DND-41 (cell line): ENCODE data around the gene LIME1.

Experiments
- ATAC-seq: fragments of 200-7000 bp; cut with Tn5 transposase; 3 replicates; pipeline ENCODE4 v1.9.1; 2021; ENCODE audit warnings: low read depth; ENCODE audit not compliant: insufficient read depth
- DNase-seq: peaks from one replicate; pipeline ENCODE4 v3.0.0-alpha.2; 2020
- H2AFZ ChIP-seq: 2 replicates; pipeline ENCODE4 v1.6.0; 2012; ENCODE audit warnings: low read depth, low read length
- H3K27ac ChIP-seq: 2 replicates; pipeline ENCODE4 v1.5.1; 2012; ENCODE audit warnings: low read length, inconsistent platforms
- H3K27me3 ChIP-seq: fragments of 200-600 bp; sonication (generic); 2 replicates; pipeline ENCODE4 v1.6.0; 2012; ENCODE audit warnings: low read length, mild to moderate bottlenecking, inconsistent platforms; ENCODE audit not compliant: insufficient read depth, poor library complexity
- H3K36me3 ChIP-seq: 2 replicates; pipeline ENCODE4 v1.5.1; 2012; ENCODE audit warnings: low read length, inconsistent platforms; ENCODE audit not compliant: insufficient read depth
- H3K4me1 ChIP-seq: 2 replicates; pipeline ENCODE4 v1.5.1; 2012; ENCODE audit warnings: mild to moderate bottlenecking, low read length; ENCODE audit not compliant: insufficient read depth
- H3K4me2 ChIP-seq: 2 replicates; pipeline ENCODE4 v1.6.0; 2012; ENCODE audit warnings: mild to moderate bottlenecking, moderate library complexity, low read length, inconsistent platforms; ENCODE audit not compliant: insufficient read depth
- H3K4me3 ChIP-seq, 2 experiments: fragments of 200-600 bp in 1 of 2; shearing (Covaris generic) in 1 of 2; 2 replicates each; pipeline ENCODE4 v1.5.1; 2012 to 2016; ENCODE audit warnings: inconsistent platforms in 2 of 2, low read length in 2 of 2, mild to moderate bottlenecking in 2 of 2, low read depth in 1 of 2, moderate library complexity in 1 of 2
- H3K79me2 ChIP-seq: 2 replicates; pipeline ENCODE4 v1.6.0; 2012; ENCODE audit warnings: low read length, inconsistent platforms; ENCODE audit not compliant: insufficient read depth
- H3K9ac ChIP-seq: 2 replicates; pipeline ENCODE4 v1.6.0; 2012; ENCODE audit warnings: low read depth, mild to moderate bottlenecking, inconsistent platforms, low read length, moderate library complexity
- H3K9me3 ChIP-seq: 2 replicates; pipeline ENCODE4 v1.5.1; 2012; ENCODE audit warnings: low read length, moderate library complexity, mild to moderate bottlenecking, inconsistent platforms; ENCODE audit not compliant: insufficient read depth, severe bottlenecking
- H4K20me1 ChIP-seq: 2 replicates; pipeline ENCODE4 v1.6.0; 2012; ENCODE audit warnings: low read length; ENCODE audit not compliant: insufficient read depth
- EZH2 ChIP-seq: IDR thresholded peaks from 3 replicates; pipeline ENCODE4 v1.6.1; 2012; ENCODE audit warnings: borderline replicate concordance, low read depth, mild to moderate bottlenecking, moderate library complexity, low read length, inconsistent platforms; ENCODE audit not compliant: severe bottlenecking
- TF ChIP-seq, protein P1 (sequence below): IDR thresholded peaks from 2 replicates; pipeline ENCODE4 v1.5.1; 2012; ENCODE audit warnings: borderline replicate concordance, low read length, moderate library complexity, mild to moderate bottlenecking; ENCODE audit not compliant: poor library complexity, severe bottlenecking; ENCODE audit errors: extremely low read depth

LIME1 gene

DNA sequence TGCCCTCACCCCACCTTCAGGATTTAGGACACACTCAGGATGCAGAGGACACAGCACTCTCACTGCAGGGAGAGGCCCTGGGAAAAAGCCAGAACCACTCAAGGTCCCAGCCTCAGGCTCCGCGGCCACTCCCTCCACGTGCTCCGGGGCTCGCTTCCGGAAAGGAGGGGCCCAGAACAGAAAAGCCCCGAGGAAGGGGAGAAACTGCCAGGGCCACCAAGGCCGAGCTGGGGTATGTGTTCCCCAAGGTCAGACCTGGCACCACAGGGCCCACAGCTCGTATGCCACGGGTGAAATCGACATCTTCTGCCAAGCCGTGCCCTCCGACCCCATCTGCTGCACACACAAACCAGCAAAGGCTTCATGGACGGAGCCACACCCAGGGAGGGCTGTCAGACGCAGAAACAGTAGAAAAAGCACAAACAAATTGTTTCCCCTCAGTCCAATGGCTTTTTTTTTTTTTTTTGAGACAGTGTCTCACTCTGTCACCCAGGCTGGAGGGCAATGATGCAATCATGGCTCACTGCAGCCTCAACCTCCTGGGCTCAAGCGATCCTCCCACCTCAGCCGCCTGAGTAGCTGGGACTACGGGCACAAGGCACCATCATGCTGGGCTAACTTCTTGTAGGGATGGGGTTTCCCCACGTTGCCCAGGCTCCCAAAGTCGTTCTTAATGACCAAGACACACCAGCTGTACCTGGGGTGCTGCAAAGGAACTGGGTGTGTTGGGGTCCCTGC, 36.5 kb downstream of the LIME1 start:
- no peak for DNase-seq
- no peak overlapping the region for H2AFZ ChIP-seq
- H4K20me1 ChIP-seq, result no peaks in the 10 kb centered on the region
- H3K36me3 ChIP-seq, result no peaks in the 10 kb centered on the region
- no peak overlapping the region for H3K9ac ChIP-seq
- no peak for ATAC-seq
- H3K79me2 ChIP-seq, result no peaks in the 10 kb centered on the region
- no peaks in the 10 kb centered on the region for H3K9me3 ChIP-seq
- H3K27ac ChIP-seq, result no peak overlapping the region
- H3K4me3 ChIP-seq, result no peak overlapping the region
- H3K4me2 ChIP-seq, result no peak overlapping the region
- no peak for TF ChIP-seq EZH2
- TF ChIP-seq, protein P1, sequence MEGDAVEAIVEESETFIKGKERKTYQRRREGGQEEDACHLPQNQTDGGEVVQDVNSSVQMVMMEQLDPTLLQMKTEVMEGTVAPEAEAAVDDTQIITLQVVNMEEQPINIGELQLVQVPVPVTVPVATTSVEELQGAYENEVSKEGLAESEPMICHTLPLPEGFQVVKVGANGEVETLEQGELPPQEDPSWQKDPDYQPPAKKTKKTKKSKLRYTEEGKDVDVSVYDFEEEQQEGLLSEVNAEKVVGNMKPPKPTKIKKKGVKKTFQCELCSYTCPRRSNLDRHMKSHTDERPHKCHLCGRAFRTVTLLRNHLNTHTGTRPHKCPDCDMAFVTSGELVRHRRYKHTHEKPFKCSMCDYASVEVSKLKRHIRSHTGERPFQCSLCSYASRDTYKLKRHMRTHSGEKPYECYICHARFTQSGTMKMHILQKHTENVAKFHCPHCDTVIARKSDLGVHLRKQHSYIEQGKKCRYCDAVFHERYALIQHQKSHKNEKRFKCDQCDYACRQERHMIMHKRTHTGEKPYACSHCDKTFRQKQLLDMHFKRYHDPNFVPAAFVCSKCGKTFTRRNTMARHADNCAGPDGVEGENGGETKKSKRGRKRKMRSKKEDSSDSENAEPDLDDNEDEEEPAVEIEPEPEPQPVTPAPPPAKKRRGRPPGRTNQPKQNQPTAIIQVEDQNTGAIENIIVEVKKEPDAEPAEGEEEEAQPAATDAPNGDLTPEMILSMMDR, result no peak
- H3K4me1 ChIP-seq, result no peaks in the 10 kb centered on the region
- H3K27me3 ChIP-seq, result no peaks in the 10 kb centered on the region

- Histone ChIP-seq H2AFZ (no peak overlapping the region), H3K36me3 (no peaks in the 10 kb centered on the region), H3K9me3 (no peaks in the 10 kb centered on the region), H3K27me3 (no peaks in the 10 kb centered on the region), H3K9ac (no peak overlapping the region), H3K4me2 (no peak overlapping the region), H4K20me1 (no peaks in the 10 kb centered on the region), H3K4me3 (no peak overlapping the region), H3K79me2 (no peaks in the 10 kb centered on the region), H3K27ac (no peak overlapping the region), H3K4me1 (no peaks in the 10 kb centered on the region)
- ATAC-seq, result no peak
- DNase-seq, result no peak
- TF ChIP-seq EZH2, result no peak
These were observed 37.2 kb downstream of the LIME1 start for GRCh38 chr20:63773571-63774241.

- H3K4me1 ChIP-seq, result no peaks in the 10 kb centered on the region
- no peaks in the 10 kb centered on the region for H3K36me3 ChIP-seq
- no peaks in the 10 kb centered on the region for H4K20me1 ChIP-seq
- no peak overlapping the region for H3K4me3 ChIP-seq
- no peaks in the 10 kb centered on the region for H3K9me3 ChIP-seq
- H2AFZ ChIP-seq, result no peak overlapping the region
- no peaks in the 10 kb centered on the region for H3K79me2 ChIP-seq
- TF ChIP-seq EZH2, result no peak
- TF ChIP-seq, protein P1, result no peak
- DNase-seq (no peak), ATAC-seq (no peak)
- no peaks in the 10 kb centered on the region for H3K27me3 ChIP-seq
- H3K4me2 ChIP-seq, result no peak overlapping the region
- no peak overlapping the region for H3K9ac ChIP-seq
- H3K27ac ChIP-seq, result no peak overlapping the region
These were observed 37.8 kb downstream of the LIME1 start for GRCh38 chr20:63774306-63774705.
